SHP77 treated with DMSO at 0.1 percent for 48 hours (cell line): Measurements from ENCODE around the gene VCY1B.
"Not testable (repeated sequence)": the region's sequence is repeated elsewhere in the genome, so short reads cannot be mapped to it uniquely, and the experiment has no call there.

Source experiments
- DNase-seq: peaks from one replicate; lab custom pipeline; 2025; lab: John Stamatoyannopoulos, UW

VCY1B gene

GRCh38 chrY:14055927-14056326, at the start of gene VCY1B:
Gene VCY1B, plus strand, starts transcription at chrY:14056227. Its CDS starts 63 bp downstream, at chrY:14056290.
- DNase-seq: not testable (repeated sequence)

GRCh38 chrY:14011916-14012315, 44.1 kb upstream of the VCY1B start:
- DNase-seq: not testable (repeated sequence)

GRCh38 chrY:14030395-14030794, 25.6 kb upstream of the VCY1B start:
- not testable (repeated sequence) for DNase-seq

- DNase-seq: no peak
Observed at GRCh38 chrY:14085877-14086276, 29.9 kb downstream of the VCY1B start.
